WERI-Rb-1 (cell line): ENCODE measurements around the gene CBY2.
"Not testable (repeated sequence)": the region's sequence is repeated elsewhere in the genome, so short reads cannot be mapped to it uniquely, and the experiment has no call there.

Source experiments
- DNase-seq: peaks from one replicate; pipeline ENCODE4 v3.0.0-alpha.2; 2020
- H3K27ac ChIP-seq: fragments of 250-450 bp; sonication (Bioruptor Pico); 2 replicates; pipeline ENCODE4 v1.5.1; 2020; ENCODE audit warnings: mild to moderate bottlenecking, moderate library complexity
- H3K27me3 ChIP-seq: fragments of 250-450 bp; sonication (Bioruptor Pico); 2 replicates; pipeline ENCODE4 v1.5.1; 2021; ENCODE audit warnings: mild to moderate bottlenecking, low read depth, moderate library complexity; ENCODE audit not compliant: insufficient read depth, severe bottlenecking
- H3K36me3 ChIP-seq: fragments of 250-450 bp; sonication (Bioruptor Pico); 2 replicates; pipeline ENCODE4 v1.5.1; 2020; ENCODE audit warnings: mild to moderate bottlenecking, moderate library complexity
- H3K4me3 ChIP-seq: 2 replicates; pipeline ENCODE4 v1.5.1; 2011; ENCODE audit warnings: low read depth, mild to moderate bottlenecking, control low read depth, low read length
- H3K9me3 ChIP-seq: fragments of 250-450 bp; sonication (Bioruptor Pico); 2 replicates; pipeline ENCODE4 v1.5.1; 2021; ENCODE audit warnings: mild to moderate bottlenecking, moderate library complexity; ENCODE audit not compliant: severe bottlenecking
- CTCF ChIP-seq: IDR thresholded peaks from 2 replicates; pipeline ENCODE4 v1.5.1; 2011; ENCODE audit warnings: low read depth, mild to moderate bottlenecking, control low read depth, inconsistent platforms, low read length

The CBY2 gene

GRCh38 chr13:45702088-45702487 lies at the start of gene CBY2:
CBY2 (plus strand) TSS chr13:45702320; CDS start chr13:45702391, 71 bp downstream.
- H3K27me3 ChIP-seq, result no peaks in the 10 kb centered on the region
- H3K36me3 ChIP-seq, result no peaks in the 10 kb centered on the region
- H3K9me3 ChIP-seq, result no peaks in the 10 kb centered on the region
- no peak within 1 kb of the TSS for H3K4me3 ChIP-seq
- no peak for DNase-seq
- no peak within 1 kb of the TSS for H3K27ac ChIP-seq
- TF ChIP-seq CTCF, result no peak

GRCh38 chr13:45654633-45655349 lies 47.3 kb upstream of the CBY2 start:
- no peaks in the 10 kb centered on the region for H3K9me3 ChIP-seq
- no peak overlapping the region for H3K4me3 ChIP-seq
- no peak overlapping the region for H3K27ac ChIP-seq
- no peaks in the 10 kb centered on the region for H3K36me3 ChIP-seq
- H3K27me3 ChIP-seq, result peaks cover 3% of the 10 kb centered on the region
- DNase-seq, result no peak
- TF ChIP-seq CTCF, result no peak

GRCh38 chr13:45658586-45659235 lies 43.4 kb upstream of the CBY2 start:
- no peaks in the 10 kb centered on the region for H3K9me3 ChIP-seq
- H3K27ac ChIP-seq, result no peak overlapping the region
- H3K36me3 ChIP-seq, result no peaks in the 10 kb centered on the region
- no peak for DNase-seq
- no peak overlapping the region for H3K4me3 ChIP-seq
- no peaks in the 10 kb centered on the region for H3K27me3 ChIP-seq
- TF ChIP-seq CTCF, result no peak

GRCh38 chr13:45659536-45659935 lies 42.6 kb upstream of the CBY2 start:
- H3K27ac ChIP-seq, result no peak overlapping the region
- no peak for TF ChIP-seq CTCF
- DNase-seq, result no peak
- no peak overlapping the region for H3K4me3 ChIP-seq
- H3K36me3 ChIP-seq, result no peaks in the 10 kb centered on the region
- no peaks in the 10 kb centered on the region for H3K27me3 ChIP-seq
- no peaks in the 10 kb centered on the region for H3K9me3 ChIP-seq

GRCh38 chr13:45660458-45660857 lies 41.7 kb upstream of the CBY2 start:
- not testable (repeated sequence) for H3K36me3 ChIP-seq, H3K27me3 ChIP-seq, H3K4me3 ChIP-seq, H3K9me3 ChIP-seq, DNase-seq, H3K27ac ChIP-seq

- H3K36me3 ChIP-seq, result no peaks in the 10 kb centered on the region
- no peak for TF ChIP-seq CTCF
- H3K27ac ChIP-seq, result no peak overlapping the region
- H3K4me3 ChIP-seq, result no peak overlapping the region
- DNase-seq, result no peak
- H3K9me3 ChIP-seq, result no peaks in the 10 kb centered on the region
- H3K27me3 ChIP-seq, result no peaks in the 10 kb centered on the region
Measured at GRCh38 chr13:45662162-45662561, 40.0 kb upstream of the CBY2 start.

- H3K27me3 ChIP-seq, H3K27ac ChIP-seq, DNase-seq, H3K36me3 ChIP-seq, H3K9me3 ChIP-seq, H3K4me3 ChIP-seq: not testable (repeated sequence)
Measured at GRCh38 chr13:45662903-45663302, 39.2 kb upstream of the CBY2 start.

GRCh38 chr13:45669626-45670025 lies 32.5 kb upstream of the CBY2 start:
- H3K4me3 ChIP-seq, H3K27ac ChIP-seq, H3K27me3 ChIP-seq, H3K36me3 ChIP-seq, H3K9me3 ChIP-seq: not testable (repeated sequence)
- DNase-seq, result peak; percentile 12
